GM12891 (cell line): ENCODE data around the gene CRNN.

Experiments used
- DNase-seq: peaks from one replicate; pipeline ENCODE4 v3.0.0; 2011; ENCODE audit warnings: low spot score; ENCODE audit not compliant: insufficient read length
- FAIRE-seq: peaks from 2 replicates; lab custom pipeline; 2011; peaks lifted over from hg19 to GRCh38; lab: Jason Lieb, UNC
- PAX5 ChIP-seq: IDR thresholded peaks from 2 replicates; pipeline ENCODE4 v1.6.1; 2011; ENCODE audit warnings: low read length, moderate library complexity, mild to moderate bottlenecking; ENCODE audit not compliant: insufficient read depth, severe bottlenecking
- POLR2A ChIP-seq: IDR thresholded peaks from 2 replicates; pipeline ENCODE4 v1.6.1; 2011; ENCODE audit warnings: low read depth, low read length, control low read depth
- POLR2AphosphoS5 ChIP-seq: IDR thresholded peaks from 2 replicates; pipeline ENCODE4 v1.6.1; 2011; ENCODE audit warnings: low read depth, low read length, control low read depth
- POU2F2 ChIP-seq: IDR thresholded peaks from 2 replicates; pipeline ENCODE4 v1.6.1; 2011; ENCODE audit warnings: low read depth, mild to moderate bottlenecking, control low read depth, low read length, moderate library complexity
- SPI1 ChIP-seq: IDR thresholded peaks from 2 replicates; pipeline ENCODE4 v1.6.1; 2011; ENCODE audit warnings: low read depth, low read length, control low read depth
- TAF1 ChIP-seq: IDR thresholded peaks from 2 replicates; pipeline ENCODE4 v1.6.1; 2011; ENCODE audit warnings: low read depth, low read length, control low read depth

CRNN gene

GRCh38 chr1:152448496-152448895 lies 34.4 kb upstream of the CRNN start:
- DNase-seq: no peak
- no peak for FAIRE-seq
- TF ChIP-seq TAF1 (no peak), SPI1 (no peak), POLR2AphosphoS5 (no peak), POLR2A (no peak), PAX5 (no peak), POU2F2 (no peak)

- FAIRE-seq (no peak), DNase-seq (no peak)
- TF ChIP-seq POU2F2: no peak
- no peak for TF ChIP-seq POLR2A
- TF ChIP-seq PAX5: no peak
- no peak for TF ChIP-seq SPI1
- TF ChIP-seq TAF1: no peak
- no peak for TF ChIP-seq POLR2AphosphoS5
These were observed 34.0 kb upstream of the CRNN start for GRCh38 chr1:152448095-152448494.

- no peak for FAIRE-seq
- TF ChIP-seq POLR2AphosphoS5 (no peak), SPI1 (no peak), POU2F2 (no peak), POLR2A (no peak), PAX5 (no peak), TAF1 (no peak)
- no peak for DNase-seq
These were observed 33.4 kb upstream of the CRNN start for GRCh38 chr1:152447484-152447883.

- TF ChIP-seq POU2F2: no peak
- TF ChIP-seq SPI1: no peak
- TF ChIP-seq POLR2AphosphoS5: no peak
- TF ChIP-seq POLR2A: no peak
- no peak for TF ChIP-seq PAX5
- no peak for TF ChIP-seq TAF1
- DNase-seq (no peak), FAIRE-seq (no peak)
These were observed 30.0 kb upstream of the CRNN start for GRCh38 chr1:152444045-152444444.

- DNase-seq (no peak), FAIRE-seq (no peak)
- TF ChIP-seq PAX5 (no peak), TAF1 (no peak)
These were observed 28.7 kb upstream of the CRNN start for GRCh38 chr1:152442765-152443164.

- no peak for TF ChIP-seq POLR2AphosphoS5
- TF ChIP-seq POLR2A: no peak
- no peak for TF ChIP-seq TAF1
- no peak for TF ChIP-seq POU2F2
- TF ChIP-seq PAX5: no peak
- TF ChIP-seq SPI1: no peak
- FAIRE-seq (no peak), DNase-seq (no peak)
These were observed 28.2 kb upstream of the CRNN start for GRCh38 chr1:152442301-152442700.

GRCh38 chr1:152441756-152442155 lies 27.7 kb upstream of the CRNN start:
- FAIRE-seq (no peak), DNase-seq (no peak)
- no peak for TF ChIP-seq POLR2A
- no peak for TF ChIP-seq PAX5
- TF ChIP-seq POLR2AphosphoS5: no peak
- no peak for TF ChIP-seq SPI1
- TF ChIP-seq POU2F2: no peak
- no peak for TF ChIP-seq TAF1

- peak; percentile 96 for FAIRE-seq
- TF ChIP-seq PAX5 (no peak), SPI1 (0 out of 2 replicates have a peak, but pooled peaks have one; percentile 12), POU2F2 (no peak), TAF1 (no peak), POLR2A (no peak), POLR2AphosphoS5 (no peak)
- peak; percentile 64 for DNase-seq
These were observed 26.8 kb upstream of the CRNN start for GRCh38 chr1:152440635-152441471.

GRCh38 chr1:152436593-152437496 lies 22.8 kb upstream of the CRNN start:
- DNase-seq (no peak), FAIRE-seq (no peak)
- TF ChIP-seq PAX5: no peak
- no peak for TF ChIP-seq SPI1
- TF ChIP-seq POLR2A: no peak
- TF ChIP-seq TAF1: no peak
